Panc1 (cell line): ENCODE data around the gene CDH3. TPM values are rescaled to one million over a fixed set of nuclear protein-coding genes. Genes with fewer than 3 reads are reported as not detected.

Source experiments
- ATAC-seq: fragments of 200-7000 bp; cut with Tn5 transposase; 2 replicates; pipeline ENCODE4 v1.9.1; 2020; ENCODE audit warnings: mild to moderate bottlenecking, moderate library complexity
- BruUV-seq: library from RNA; stranded (reverse); fragments of 400-500 nt; replicated peaks from 2 replicates; lab custom pipeline; 2021; lab: Mats Ljungman, UMichigan
- CTCF ChIA-PET: fragments of 300-600 bp; sonication (Branson Sonifier 250); formaldehyde crosslinking; loops from one replicate; lab custom pipeline; 2022; ENCODE audit warnings: antibody characterized with exemption; lab: Charles Lee
- POLR2A ChIA-PET: fragments of 300-600 bp; sonication (Branson Sonifier 250); formaldehyde crosslinking; loops from one replicate; lab custom pipeline; 2022; ENCODE audit warnings: antibody characterized with exemption; lab: Charles Lee
- DNase-seq: peaks from one replicate; pipeline ENCODE4 v3.0.0-alpha.2; 2010; ENCODE audit warnings: low read depth, low spot score
- H3K27ac ChIP-seq: 2 replicates; pipeline ENCODE4 v1.5.1; 2011; ENCODE audit warnings: mild to moderate bottlenecking, low read length, inconsistent platforms
- H3K27me3 ChIP-seq: fragments of 200-500 bp; sonication (Bioruptor generic); 2 replicates; pipeline ENCODE4 v1.6.0; 2014; ENCODE audit warnings: low read length, inconsistent platforms; ENCODE audit not compliant: control insufficient read depth, insufficient read depth
- H3K36me3 ChIP-seq: fragments of 200-500 bp; sonication (Bioruptor generic); 2 replicates; pipeline ENCODE4 v1.5.1; 2014; ENCODE audit warnings: inconsistent platforms, mild to moderate bottlenecking, low read length, moderate library complexity; ENCODE audit not compliant: control insufficient read depth, insufficient read depth
- H3K4me1 ChIP-seq: 2 replicates; pipeline ENCODE4 v1.5.1; 2011; ENCODE audit warnings: inconsistent platforms, mild to moderate bottlenecking, low read length, moderate library complexity; ENCODE audit not compliant: control insufficient read depth, insufficient read depth
- H3K4me3 ChIP-seq, 2 experiments: 2 replicates each; pipeline ENCODE4 v1.5.1; 2011 to 2012; ENCODE audit warnings: low read depth in 2 of 2, low read length in 2 of 2, mild to moderate bottlenecking in 2 of 2, inconsistent platforms in 1 of 2, moderate library complexity in 1 of 2
- H3K9me3 ChIP-seq: fragments of 200-500 bp; sonication (Bioruptor generic); 2 replicates; pipeline ENCODE4 v1.5.1; 2014; ENCODE audit warnings: low read depth, mild to moderate bottlenecking, inconsistent platforms, low read length, moderate library complexity; ENCODE audit not compliant: control insufficient read depth, insufficient read depth
- POLR2AphosphoS5 ChIP-seq: IDR thresholded peaks from 2 replicates; pipeline ENCODE4 v1.6.1; 2012; ENCODE audit warnings: mild to moderate bottlenecking, low read depth, low read length, moderate library complexity
- SIN3A ChIP-seq: IDR thresholded peaks from 2 replicates; pipeline ENCODE4 v1.6.1; 2012; ENCODE audit warnings: low read depth, mild to moderate bottlenecking, low read length, moderate library complexity, borderline replicate concordance; ENCODE audit not compliant: insufficient read depth
- TCF7L2 ChIP-seq: IDR thresholded peaks from 2 replicates; pipeline ENCODE4 v1.6.1; 2011; ENCODE audit warnings: mild to moderate bottlenecking, low read depth, low read length, inconsistent platforms
- in situ Hi-C: cut with HindIII; loops from 2 replicates; pipeline ENCODE4 v1.10.0; 2016; ENCODE audit warnings: low sequenced_read_pairs, low pct_unique_long_range_greater_than_20kb
- intact Hi-C: fragments of 100-400 bp; cut with micrococcal nuclease; formaldehyde crosslinking; loops from one replicate; pipeline ENCODE4 v1.10.0; 2022; ENCODE audit not compliant: unreplicated experiment
- total RNA-seq: library from RNA; stranded (reverse); gene quantifications from one replicate; pipeline ENCODE4 v1.2.1, GENCODE V29; 2021; ENCODE audit not compliant: unreplicated experiment
- TF ChIP-seq, protein P1 (sequence below): fragments of 450-650 bp; IDR thresholded peaks from 2 replicates; pipeline ENCODE4 v1.5.1; 2017; ENCODE audit warnings: mild to moderate bottlenecking
- TF ChIP-seq, protein P2 (sequence below), 2 experiments: IDR thresholded peaks; 2 replicates each; pipeline ENCODE4 v1.6.1; 2011 to 2012; ENCODE audit warnings: low read depth in 2 of 2, control low read depth in 1 of 2, low read length in 1 of 2, mild to moderate bottlenecking in 1 of 2, moderate library complexity in 1 of 2; ENCODE audit not compliant: insufficient read depth in 1 of 2

Gene CDH3
- total RNA-seq, 1 experiment from 2014 or later, result 16.7 TPM

DNA sequence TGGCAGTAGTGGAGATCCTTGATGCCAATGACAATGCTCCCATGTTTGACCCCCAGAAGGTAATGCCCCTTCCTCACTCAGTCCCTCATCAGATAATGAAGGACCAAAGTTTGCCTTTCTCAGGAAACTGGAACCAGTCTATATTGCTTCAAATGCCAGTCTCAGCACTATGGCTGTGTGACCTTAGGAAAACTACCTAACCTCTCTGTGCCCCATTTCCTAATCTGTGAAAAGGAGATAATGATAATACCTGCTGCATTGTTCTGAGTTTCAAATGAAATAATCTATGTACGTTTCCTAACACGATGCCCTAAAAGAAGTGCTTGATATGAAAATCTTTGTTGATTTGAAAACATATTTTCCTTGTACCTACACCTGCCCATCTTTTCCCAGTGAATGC is 35.9 kb downstream of the CDH3 start:
- no peaks in the 10 kb centered on the region for H3K27me3 ChIP-seq
- no peaks in the 10 kb centered on the region for H3K9me3 ChIP-seq
- TF ChIP-seq SIN3A, result no peak
- TF ChIP-seq, protein P1, sequence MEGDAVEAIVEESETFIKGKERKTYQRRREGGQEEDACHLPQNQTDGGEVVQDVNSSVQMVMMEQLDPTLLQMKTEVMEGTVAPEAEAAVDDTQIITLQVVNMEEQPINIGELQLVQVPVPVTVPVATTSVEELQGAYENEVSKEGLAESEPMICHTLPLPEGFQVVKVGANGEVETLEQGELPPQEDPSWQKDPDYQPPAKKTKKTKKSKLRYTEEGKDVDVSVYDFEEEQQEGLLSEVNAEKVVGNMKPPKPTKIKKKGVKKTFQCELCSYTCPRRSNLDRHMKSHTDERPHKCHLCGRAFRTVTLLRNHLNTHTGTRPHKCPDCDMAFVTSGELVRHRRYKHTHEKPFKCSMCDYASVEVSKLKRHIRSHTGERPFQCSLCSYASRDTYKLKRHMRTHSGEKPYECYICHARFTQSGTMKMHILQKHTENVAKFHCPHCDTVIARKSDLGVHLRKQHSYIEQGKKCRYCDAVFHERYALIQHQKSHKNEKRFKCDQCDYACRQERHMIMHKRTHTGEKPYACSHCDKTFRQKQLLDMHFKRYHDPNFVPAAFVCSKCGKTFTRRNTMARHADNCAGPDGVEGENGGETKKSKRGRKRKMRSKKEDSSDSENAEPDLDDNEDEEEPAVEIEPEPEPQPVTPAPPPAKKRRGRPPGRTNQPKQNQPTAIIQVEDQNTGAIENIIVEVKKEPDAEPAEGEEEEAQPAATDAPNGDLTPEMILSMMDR, result no peak
- TF ChIP-seq, protein P2, sequence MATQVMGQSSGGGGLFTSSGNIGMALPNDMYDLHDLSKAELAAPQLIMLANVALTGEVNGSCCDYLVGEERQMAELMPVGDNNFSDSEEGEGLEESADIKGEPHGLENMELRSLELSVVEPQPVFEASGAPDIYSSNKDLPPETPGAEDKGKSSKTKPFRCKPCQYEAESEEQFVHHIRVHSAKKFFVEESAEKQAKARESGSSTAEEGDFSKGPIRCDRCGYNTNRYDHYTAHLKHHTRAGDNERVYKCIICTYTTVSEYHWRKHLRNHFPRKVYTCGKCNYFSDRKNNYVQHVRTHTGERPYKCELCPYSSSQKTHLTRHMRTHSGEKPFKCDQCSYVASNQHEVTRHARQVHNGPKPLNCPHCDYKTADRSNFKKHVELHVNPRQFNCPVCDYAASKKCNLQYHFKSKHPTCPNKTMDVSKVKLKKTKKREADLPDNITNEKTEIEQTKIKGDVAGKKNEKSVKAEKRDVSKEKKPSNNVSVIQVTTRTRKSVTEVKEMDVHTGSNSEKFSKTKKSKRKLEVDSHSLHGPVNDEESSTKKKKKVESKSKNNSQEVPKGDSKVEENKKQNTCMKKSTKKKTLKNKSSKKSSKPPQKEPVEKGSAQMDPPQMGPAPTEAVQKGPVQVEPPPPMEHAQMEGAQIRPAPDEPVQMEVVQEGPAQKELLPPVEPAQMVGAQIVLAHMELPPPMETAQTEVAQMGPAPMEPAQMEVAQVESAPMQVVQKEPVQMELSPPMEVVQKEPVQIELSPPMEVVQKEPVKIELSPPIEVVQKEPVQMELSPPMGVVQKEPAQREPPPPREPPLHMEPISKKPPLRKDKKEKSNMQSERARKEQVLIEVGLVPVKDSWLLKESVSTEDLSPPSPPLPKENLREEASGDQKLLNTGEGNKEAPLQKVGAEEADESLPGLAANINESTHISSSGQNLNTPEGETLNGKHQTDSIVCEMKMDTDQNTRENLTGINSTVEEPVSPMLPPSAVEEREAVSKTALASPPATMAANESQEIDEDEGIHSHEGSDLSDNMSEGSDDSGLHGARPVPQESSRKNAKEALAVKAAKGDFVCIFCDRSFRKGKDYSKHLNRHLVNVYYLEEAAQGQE (IDR thresholded peaks at IDR 0.05; ENCODE audit: insufficient read depth in 1 of 2, low read depth in 2 of 2, low read length in 1 of 2), result no peak
- TF ChIP-seq POLR2AphosphoS5, result no peak
- no peak for TF ChIP-seq TCF7L2
- H3K4me3 ChIP-seq, result no peak overlapping the region
- no peaks in the 10 kb centered on the region for H3K36me3 ChIP-seq
- DNase-seq (no peak), ATAC-seq (no peak)
- H3K4me1 ChIP-seq, result no peaks in the 10 kb centered on the region
- BruUV-seq, result no TSS peak
- in situ Hi-C loops, result no loop called here
- ChIA-PET CTCF (no interaction called here), POLR2A (no interaction called here)
- no peak overlapping the region for H3K27ac ChIP-seq
- intact Hi-C loops, result loop anchor here (10.0 kb wide), 1 partner anchor 86 kb away; no protein-coding TSS in a partner anchor

DNA sequence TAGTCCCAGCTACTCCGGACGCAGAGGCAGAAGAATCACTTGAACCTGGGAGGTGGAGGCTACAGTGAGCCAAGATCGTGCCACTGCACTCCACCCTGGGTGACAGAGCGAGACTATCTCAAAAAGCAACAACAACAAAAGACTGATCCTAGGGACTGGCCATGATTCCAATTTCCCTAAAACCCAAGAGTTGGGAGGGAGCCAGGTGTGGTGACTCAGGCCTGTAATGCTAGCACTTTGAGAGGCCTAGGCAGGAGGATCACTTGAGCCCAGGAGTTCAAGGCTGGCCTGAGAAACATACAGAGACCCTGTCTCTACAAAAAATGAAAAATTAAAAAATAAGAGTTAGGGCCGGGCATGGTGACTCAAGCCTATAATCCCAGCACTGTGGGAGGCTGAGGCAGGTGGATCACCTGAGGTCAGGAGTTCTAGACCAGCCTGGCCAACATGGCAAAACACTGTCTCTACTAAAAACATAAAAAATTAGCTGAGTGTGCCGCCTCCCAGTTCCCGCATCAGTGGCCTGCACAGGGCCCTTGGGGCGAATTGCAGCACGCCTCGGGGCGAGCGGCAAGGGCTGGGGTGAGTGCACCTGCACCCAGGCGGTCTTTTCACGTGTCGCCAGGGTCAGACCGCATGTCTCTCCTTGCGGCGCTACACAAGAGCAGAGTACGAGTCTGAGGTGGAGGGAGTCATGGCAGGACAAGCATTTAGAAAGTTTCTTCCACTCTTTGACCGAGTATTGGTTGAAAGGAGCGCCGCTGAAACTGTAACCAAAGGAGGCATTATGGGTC is 40.8 kb downstream of the CDH3 start:
- no peak for DNase-seq
- Histone ChIP-seq H3K4me3 (no peak overlapping the region), H3K27me3 (no peaks in the 10 kb centered on the region), H3K36me3 (no peaks in the 10 kb centered on the region), H3K27ac (no peak overlapping the region), H3K9me3 (no peaks in the 10 kb centered on the region), H3K4me1 (no peaks in the 10 kb centered on the region)
- ChIA-PET CTCF (no interaction called here), POLR2A (no interaction called here)
- ATAC-seq, result no peak
- TF ChIP-seq SIN3A (no peak), POLR2AphosphoS5 (no peak), TCF7L2 (no peak)
- TF ChIP-seq, protein P1, result no peak
- TF ChIP-seq, protein P2 (IDR thresholded peaks at IDR 0.05; ENCODE audit: insufficient read depth in 1 of 2, low read depth in 2 of 2, low read length in 1 of 2), result no peak
- in situ Hi-C loops, result no loop called here
- intact Hi-C loops, result loop anchor here (10.0 kb wide), 1 partner anchor 91 kb away; no protein-coding TSS in a partner anchor
- no TSS peak for BruUV-seq
